H1 (cell line): ENCODE data around the gene SGPP2. TPM values are rescaled to one million over a fixed set of nuclear protein-coding genes. Genes with fewer than 3 reads are reported as not detected.

Experiments used
- CTCF ChIA-PET: fragments of 300-600 bp; sonication (Branson Sonifier 250); formaldehyde crosslinking; loops from one replicate; lab custom pipeline; 2021; ENCODE audit not compliant: partially characterized antibody; lab: Charles Lee
- POLR2A ChIA-PET: fragments of 300-600 bp; sonication (Branson Sonifier 250); formaldehyde crosslinking; loops from one replicate; lab custom pipeline; 2021; ENCODE audit warnings: inconsistent platforms; ENCODE audit not compliant: partially characterized antibody; lab: Charles Lee
- DNase-seq, 2 experiments: peaks; one replicate each; pipeline versions ENCODE4 v3.0.0 to v3.0.0-alpha.2; 2010 to 2022; ENCODE audit warnings: low spot score in 2 of 2, low read depth in 1 of 2, mixed read lengths in 1 of 2
- FAIRE-seq: peaks from 2 replicates; lab custom pipeline; 2011; peaks lifted over from hg19 to GRCh38; lab: Jason Lieb, UNC
- H2AFZ ChIP-seq: 2 replicates; pipeline ENCODE4 v1.8.1; 2012; ENCODE audit warnings: low read length, inconsistent platforms
- H2AK5ac ChIP-seq: 2 replicates; pipeline ENCODE4 v1.6.1; 2013; ENCODE audit warnings: low read depth, low read length
- H2BK120ac ChIP-seq: replicated peaks from 2 replicates; pipeline ENCODE3; 2013; ENCODE audit warnings: low read depth, low read length, inconsistent platforms
- H2BK12ac ChIP-seq: 2 replicates; pipeline ENCODE4 v1.6.1; 2013; ENCODE audit warnings: low read depth, low read length
- H2BK15ac ChIP-seq: 2 replicates; pipeline ENCODE4 v1.6.1; 2013; ENCODE audit warnings: low read length
- H2BK20ac ChIP-seq: 2 replicates; pipeline ENCODE4 v1.6.1; 2013; ENCODE audit warnings: low read length
- H2BK5ac ChIP-seq: 2 replicates; pipeline ENCODE4 v1.6.1; 2013; ENCODE audit warnings: low read depth, low read length
- H3K14ac ChIP-seq: 2 replicates; pipeline ENCODE4 v1.6.1; 2013; ENCODE audit warnings: inconsistent platforms; ENCODE audit not compliant: insufficient read length
- H3K18ac ChIP-seq: 2 replicates; pipeline ENCODE4 v1.6.1; 2013; ENCODE audit warnings: low read length; ENCODE audit errors: extremely low read depth
- H3K23ac ChIP-seq: 2 replicates; pipeline ENCODE4 v1.6.1; 2013; ENCODE audit warnings: inconsistent platforms; ENCODE audit not compliant: insufficient read length
- H3K23me2 ChIP-seq: 2 replicates; pipeline ENCODE4 v1.6.1; 2013; ENCODE audit warnings: low read depth, low read length
- H3K27ac ChIP-seq: 2 replicates; pipeline ENCODE4 v1.6.1; 2011; ENCODE audit warnings: low read depth, low read length, inconsistent platforms
- H3K27me3 ChIP-seq, 4 experiments: replicated peaks in 1 of 4; 1 replicate in 1 of 4; 2 replicates in 3 of 4; pipeline versions ENCODE4 v1.6.1 to v1.8.1; 2011 to 2013; ENCODE audit warnings: low read length in 3 of 4, mild to moderate bottlenecking in 3 of 4, inconsistent platforms in 2 of 4, mixed read lengths in 2 of 4, moderate library complexity in 1 of 4; ENCODE audit not compliant: control insufficient read depth in 3 of 4, insufficient read depth in 3 of 4; ENCODE audit errors: extremely low read depth in 1 of 4
- H3K36me3 ChIP-seq, 4 experiments: 2 replicates each; pipeline versions ENCODE4 v1.6.1 to v1.8.1; 2011 to 2013; ENCODE audit warnings: mild to moderate bottlenecking in 4 of 4, low read length in 3 of 4, moderate library complexity in 2 of 4, control low read depth in 1 of 4, inconsistent platforms in 1 of 4; ENCODE audit not compliant: insufficient read depth in 4 of 4, control insufficient read depth in 2 of 4
- H3K4ac ChIP-seq: replicated peaks from 2 replicates; pipeline ENCODE3; 2013; ENCODE audit warnings: low read length, low read depth, mixed read lengths, inconsistent platforms; ENCODE audit not compliant: insufficient read length
- H3K4me1 ChIP-seq, 4 experiments: replicated peaks in 1 of 4; 1 replicate in 1 of 4; 2 replicates in 3 of 4; pipeline versions ENCODE4 v1.6.1 to v1.8.1; 2011 to 2013; ENCODE audit warnings: low read length in 3 of 4, inconsistent platforms in 2 of 4, mixed read lengths in 1 of 4; ENCODE audit not compliant: insufficient read depth in 4 of 4, control insufficient read depth in 3 of 4
- H3K4me2 ChIP-seq, 2 experiments: 2 replicates each; pipeline versions ENCODE4 v1.6.1 to v1.8.1; 2011 to 2013; ENCODE audit warnings: low read depth in 2 of 2, low read length in 2 of 2, control low read depth in 1 of 2, inconsistent platforms in 1 of 2, mild to moderate bottlenecking in 1 of 2; ENCODE audit not compliant: insufficient read depth in 1 of 2
- H3K4me3 ChIP-seq, 4 experiments: fragments of 200-600, 300-600 bp in 1 of 4; sonication (generic), shearing (Covaris generic), sonication (Bioruptor Twin) in 1 of 4; 2 replicates each; pipeline versions ENCODE4 v1.5.1 to v1.8.1; 2011 to 2016; ENCODE audit warnings: low read length in 4 of 4, low read depth in 3 of 4, control low read depth in 2 of 4, inconsistent platforms in 2 of 4, mild to moderate bottlenecking in 2 of 4, mixed read lengths in 1 of 4, moderate library complexity in 1 of 4; ENCODE audit not compliant: insufficient read depth in 2 of 4; ENCODE audit errors: extremely low read depth in 1 of 4
- H3K56ac ChIP-seq: replicated peaks from 2 replicates; pipeline ENCODE3; 2013; ENCODE audit warnings: low read depth, mild to moderate bottlenecking, mixed read lengths, low read length, inconsistent platforms; ENCODE audit not compliant: insufficient read length
- H3K79me1 ChIP-seq: 2 replicates; pipeline ENCODE4 v1.6.1; 2013; ENCODE audit warnings: low read depth, low read length, control low read depth
- H3K79me2 ChIP-seq, 2 experiments: 2 replicates each; pipeline versions ENCODE4 v1.6.1 to v1.8.1; 2012 to 2013; ENCODE audit warnings: low read length in 2 of 2, mild to moderate bottlenecking in 2 of 2, inconsistent platforms in 1 of 2; ENCODE audit not compliant: insufficient read depth in 2 of 2, control insufficient read depth in 1 of 2
- H3K9ac ChIP-seq, 4 experiments: replicated peaks in 1 of 4; 1 replicate in 1 of 4; 2 replicates in 3 of 4; pipeline versions ENCODE4 v1.6.1 to v1.8.1; 2011 to 2013; ENCODE audit warnings: low read depth in 3 of 4, low read length in 3 of 4, control low read depth in 2 of 4, mild to moderate bottlenecking in 2 of 4, moderate library complexity in 2 of 4, inconsistent platforms in 1 of 4; ENCODE audit errors: extremely low read depth in 1 of 4
- H3K9me3 ChIP-seq, 2 experiments: 2 replicates each; pipeline versions ENCODE4 v1.6.1 to v1.8.1; 2012 to 2013; ENCODE audit warnings: mild to moderate bottlenecking in 2 of 2, moderate library complexity in 2 of 2, control low read depth in 1 of 2, inconsistent platforms in 1 of 2, low read depth in 1 of 2, low read length in 1 of 2, mixed read lengths in 1 of 2; ENCODE audit not compliant: insufficient read depth in 2 of 2
- H4K20me1 ChIP-seq, 2 experiments: replicated peaks in 1 of 2; 2 replicates each; pipeline versions ENCODE3 to v1.8.1; 2011 to 2013; ENCODE audit warnings: inconsistent platforms in 2 of 2, low read length in 2 of 2, mild to moderate bottlenecking in 1 of 2; ENCODE audit not compliant: insufficient read depth in 2 of 2, control insufficient read depth in 1 of 2
- H4K5ac ChIP-seq: 2 replicates; pipeline ENCODE4 v1.6.1; 2013; ENCODE audit warnings: low read length, low read depth, mixed read lengths, inconsistent platforms; ENCODE audit not compliant: insufficient read length
- H4K8ac ChIP-seq: 2 replicates; pipeline ENCODE4 v1.8.0; 2013; ENCODE audit warnings: mild to moderate bottlenecking, moderate library complexity, low read length, inconsistent platforms; ENCODE audit not compliant: insufficient read depth; ENCODE audit errors: extremely low read depth
- H4K91ac ChIP-seq: replicated peaks from 2 replicates; pipeline ENCODE3; 2013; ENCODE audit warnings: low read length, mixed read lengths, inconsistent platforms; ENCODE audit not compliant: insufficient read length
- CEBPB ChIP-seq: IDR thresholded peaks from 2 replicates; pipeline ENCODE4 v1.6.1; 2012; ENCODE audit warnings: low read depth, low read length
- HDAC2 ChIP-seq, 2 experiments: fragments of 300-600 bp in 1 of 2; sonication (generic) in 1 of 2; IDR thresholded peaks; 2 replicates each; pipeline ENCODE4 v1.6.1; 2011 to 2012; ENCODE audit warnings: low read depth in 2 of 2, low read length in 2 of 2, mild to moderate bottlenecking in 2 of 2, moderate library complexity in 2 of 2, borderline replicate concordance in 1 of 2, inconsistent platforms in 1 of 2
- SIN3A ChIP-seq, 2 experiments: IDR thresholded peaks in 1 of 2; conservative IDR thresholded peaks in 1 of 2; 2 replicates each; pipeline ENCODE4 v1.6.1; 2011 to 2012; ENCODE audit warnings: low read length in 2 of 2, improper control_type of control experiment in 1 of 2, low read depth in 1 of 2, mild to moderate bottlenecking in 1 of 2
- WGBS, 2 experiments: shearing (Covaris generic) in 1 of 2; methylation state at CpG; one replicate each; pipeline versions ENCODE4 v1.1.6 to v1.1.7; 2013 to 2015; ENCODE audit warnings: low lambda C conversion rate in 2 of 2, mixed read lengths in 2 of 2, inconsistent platforms in 1 of 2, low coverage in 1 of 2, missing lambda C conversion rate in 1 of 2; ENCODE audit not compliant: insufficient replicate concordance in 2 of 2, insufficient coverage in 1 of 2, insufficient read length in 1 of 2; ENCODE audit errors: extremely low coverage in 1 of 2, missing lambda C conversion rate in 1 of 2; 5-methylcytosine and 5-hydroxymethylcytosine counted together
- polyA plus RNA-seq, 7 experiments: library from polyadenylated mRNA; depleted of rRNA in 3 of 7; stranded (reverse) in 5 of 7; unstranded in 2 of 7; fragments of >200 nt in 5 of 7; fragments of 200-250 nt in 2 of 7; gene quantifications; 1 replicate in 5 of 7; 2 replicates in 1 of 7; 4 replicates in 1 of 7; pipeline versions ENCODE4 v1.2.1 to v1.2.3, GENCODE V29; 2011 to 2013; ENCODE audit warnings: missing spikeins in 2 of 7, mixed read lengths in 2 of 7
- total RNA-seq: library from RNA; stranded (reverse); fragmentation: NEBNext Ultra II Directional; extraction: Animal tissue kit (Norgen Biotek cat#: 25700); gene quantifications from 2 replicates; pipeline ENCODE4 v1.2.1, GENCODE V29; 2021

SGPP2 gene
- total and polyA plus RNA-seq, 2 of the 8 experiments (the other 6 are each of a cell fraction or from before 2014, with no cell fraction given) = 0.29 TPM; not detected in 1

DNA sequence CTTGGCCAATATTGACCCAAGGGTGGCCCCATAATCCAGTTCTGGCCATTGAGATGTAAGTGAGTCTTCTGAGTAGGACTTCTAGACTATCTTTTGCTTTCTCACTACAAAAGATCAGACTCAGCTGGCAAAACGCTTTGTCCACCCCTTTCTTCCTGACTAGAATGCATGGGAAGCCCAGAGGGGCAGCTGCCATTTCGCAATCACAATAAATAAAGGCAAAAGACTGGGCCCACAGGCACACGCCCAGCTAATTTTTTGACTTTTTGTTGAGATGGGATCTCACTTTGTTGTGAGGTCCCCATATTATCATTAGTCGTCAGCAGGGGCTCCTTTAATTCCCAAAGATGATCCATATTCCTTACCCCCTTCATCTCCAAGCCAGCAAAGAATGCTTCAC lies 41.1 kb upstream of the SGPP2 start:
- Histone ChIP-seq H3K9ac (no peak overlapping the region), H3K27me3 (no peaks in the 10 kb centered on the region), H3K18ac (no peak overlapping the region), H3K4ac (no peak overlapping the region), H3K14ac (no peak overlapping the region), H2BK5ac (no peak overlapping the region), H4K8ac (no peak overlapping the region), H3K4me2 (no peak overlapping the region), H4K20me1 (no peaks in the 10 kb centered on the region), H2BK15ac (no peak overlapping the region), H3K27ac (no peak overlapping the region), H2AFZ (no peak overlapping the region), H2BK20ac (no peak overlapping the region), H3K36me3 (no peaks in the 10 kb centered on the region), H2AK5ac (no peak overlapping the region), H3K9me3 (peaks cover 0 to 5% of the 10 kb centered on the region in 2 experiments; a peak in 1 of 4 replicates), H3K23me2 (no peaks in the 10 kb centered on the region; the same call in 1 of the 2 replicates), H3K79me2 (no peaks in the 10 kb centered on the region), H4K5ac (no peak overlapping the region), H3K79me1 (no peaks in the 10 kb centered on the region), H3K56ac (no peak overlapping the region), H2BK120ac (no peak overlapping the region), H2BK12ac (no peak overlapping the region), H3K4me3 (no peak overlapping the region), H3K4me1 (no peaks in the 10 kb centered on the region), H4K91ac (no peak overlapping the region), H3K23ac (no peak overlapping the region)
- no peak for FAIRE-seq
- ChIA-PET POLR2A (no interaction called here), CTCF (interaction anchor here (1.4 kb wide), 1 partner anchor 62 kb away, joined by 4 read pairs; no protein-coding TSS in a partner anchor)
- no peak for TF ChIP-seq SIN3A (conservative IDR thresholded peaks at IDR 0.05 in 1 of 2, IDR thresholded peaks at IDR 0.05 in 1 of 2; ENCODE audit: low read depth in 1 of 2, low read length in 2 of 2)
- peak; percentile 84; the same call in 1 of the 2 replicates for TF ChIP-seq CEBPB
- TF ChIP-seq HDAC2 (IDR thresholded peaks at IDR 0.05; ENCODE audit: borderline replicate concordance in 1 of 2, low read depth in 2 of 2, low read length in 2 of 2) = no peak
- 90% methylated on average over 4 of the region's 4 CpGs; no CpG with 5 or more reads in 1 of the 2 experiments for WGBS, 2 experiments
- no peak for DNase-seq
